HG02884 (cell line): Measurements from ENCODE around the gene MRPL52.
A peak's percentile ranks its signal among the peaks of the same experiment; 100 is the strongest.
"Not testable (repeated sequence)": the region's sequence is repeated elsewhere in the genome, so short reads cannot be mapped to it uniquely, and the experiment has no call there.

Experiments
- ATAC-seq: cut with Tn5 transposase; IDR thresholded peaks from one replicate; pipeline ENCODE4 v1.9.1; 2021; ENCODE audit warnings: mild to moderate bottlenecking, moderate library complexity; ENCODE audit not compliant: unreplicated experiment

The MRPL52 gene

GRCh38 chr14:22808388-22809209 lies 21.1 kb upstream of the MRPL52 start:
- no peak for ATAC-seq

- ATAC-seq: no peak
These were observed 18.0 kb upstream of the MRPL52 start for GRCh38 chr14:22811722-22812121.

DNA sequence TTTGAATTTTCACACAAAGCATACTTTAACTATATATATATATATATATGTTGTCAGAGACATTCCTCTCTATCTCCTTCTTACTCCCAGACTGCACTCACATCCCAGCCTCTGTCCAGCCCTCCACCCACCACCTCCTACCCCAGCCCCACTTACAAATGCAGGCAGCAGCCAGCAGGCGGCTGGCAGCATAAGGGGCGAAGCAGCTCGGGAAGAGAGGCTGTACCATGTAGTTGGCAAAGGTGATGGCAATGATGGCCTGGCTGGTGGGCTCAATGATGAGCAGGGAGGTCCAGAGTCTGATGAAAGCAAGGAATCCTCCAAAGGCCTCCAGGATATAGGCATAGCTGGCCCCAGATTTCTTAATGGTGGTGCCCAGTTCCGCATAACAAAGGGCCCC lies 16.9 kb upstream of the MRPL52 start:
- ATAC-seq: no peak

DNA sequence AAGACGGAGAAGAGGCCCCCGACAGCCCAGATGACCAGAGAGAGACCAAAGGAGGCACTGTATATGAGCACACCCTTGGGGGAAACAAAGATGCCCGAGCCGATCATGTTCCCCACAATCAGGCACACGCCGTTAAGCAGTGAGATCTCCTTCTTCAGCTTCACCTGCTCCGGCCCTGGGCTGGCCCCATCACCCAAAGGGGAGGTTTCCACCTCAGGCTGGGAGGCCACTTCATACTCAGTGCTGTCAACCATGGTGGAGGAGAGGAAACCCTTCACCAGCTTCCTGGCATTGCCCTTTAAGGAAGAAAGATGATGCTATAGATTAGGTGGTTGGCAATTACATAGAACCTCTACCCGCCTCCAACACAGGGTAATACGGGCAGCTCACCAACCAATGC lies 16.5 kb upstream of the MRPL52 start:
- ATAC-seq: no peak

DNA sequence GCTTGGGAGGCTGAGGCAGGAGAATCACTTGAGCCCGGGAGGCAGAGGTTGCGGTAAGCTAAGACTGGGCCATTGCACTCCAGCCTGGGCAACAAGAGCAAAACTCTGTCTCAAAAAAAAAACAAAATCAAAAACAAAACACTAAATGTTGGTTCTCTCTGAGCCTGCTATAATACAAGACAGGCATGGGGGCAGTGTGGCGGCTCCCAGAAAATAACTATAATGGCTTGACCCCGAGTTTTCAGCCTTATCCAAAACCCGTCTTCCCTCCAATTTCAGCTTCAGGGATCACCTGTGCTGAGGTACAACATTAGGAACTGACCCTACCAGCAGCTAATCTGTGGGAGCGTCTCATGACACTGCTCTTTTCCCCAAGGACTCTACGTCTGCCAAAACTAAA lies 15.3 kb upstream of the MRPL52 start:
- ATAC-seq: no peak

- ATAC-seq: no peak
These were observed 14.6 kb upstream of the MRPL52 start, which contains the start of gene SLC7A7 for GRCh38 chr14:22814941-22815713. Gene SLC7A7, minus strand, starts transcription at chr14:22815435. Its CDS starts 2,037 bp downstream, at chr14:22813398.

DNA sequence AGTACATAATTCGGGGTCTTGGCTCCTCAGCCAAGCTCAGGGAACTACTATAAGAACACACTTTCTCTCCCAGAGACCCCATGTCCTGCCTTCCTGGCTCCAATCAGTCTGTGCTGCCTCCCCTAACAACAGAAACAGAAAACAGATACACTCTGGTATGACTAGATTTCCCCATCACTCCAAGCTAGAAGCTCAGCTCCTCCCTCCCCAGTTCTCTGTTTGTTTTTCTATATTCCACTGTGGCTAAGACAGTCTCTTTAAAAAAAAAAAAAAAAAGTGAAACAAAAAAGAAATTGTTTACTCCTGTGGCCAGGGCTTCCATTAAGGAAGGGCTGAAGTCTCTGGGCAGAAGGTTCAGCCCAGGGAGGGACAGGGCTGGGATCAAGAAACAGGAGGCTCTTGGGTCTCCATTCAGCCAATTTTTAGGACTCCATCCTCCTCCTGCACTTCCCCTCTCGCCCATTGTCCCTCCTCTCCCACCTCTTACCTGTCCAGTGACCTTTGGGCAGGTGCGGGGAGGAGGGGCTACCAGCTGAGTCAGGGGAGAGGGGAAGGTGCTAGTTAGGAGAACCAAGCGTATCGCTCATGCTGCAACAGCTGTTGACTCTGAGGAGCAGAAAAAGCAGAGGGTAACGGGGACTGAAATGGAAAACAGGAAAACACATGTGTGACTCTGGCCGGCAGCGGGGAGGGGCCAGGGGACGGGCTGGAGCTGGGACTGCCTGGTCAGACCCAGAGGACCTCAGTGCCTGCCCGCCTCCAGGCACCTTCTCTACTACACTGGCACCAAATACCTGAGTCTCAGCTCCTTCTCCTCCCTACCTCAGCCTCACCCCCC lies 10.3 kb upstream of the MRPL52 start:
- ATAC-seq: no peak

DNA sequence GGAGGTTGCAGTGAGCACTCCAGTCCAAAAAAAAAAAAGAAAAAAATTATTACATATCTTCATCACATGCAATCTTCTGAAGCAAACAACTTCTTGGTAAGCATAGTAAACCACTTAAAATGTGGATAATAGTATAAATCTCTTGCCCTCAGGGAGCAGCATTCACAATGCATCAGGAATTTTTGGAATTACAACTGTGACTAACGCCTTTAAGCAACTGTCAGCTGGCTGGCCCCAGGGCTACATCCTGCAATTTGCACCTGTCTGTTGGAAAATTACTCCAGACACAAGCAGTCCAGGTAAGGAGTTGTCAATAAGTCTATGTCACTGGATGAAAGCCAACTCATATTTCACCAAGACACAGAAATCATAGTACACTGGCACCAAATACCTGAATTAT lies 9.0 kb upstream of the MRPL52 start:
- no peak for ATAC-seq

DNA sequence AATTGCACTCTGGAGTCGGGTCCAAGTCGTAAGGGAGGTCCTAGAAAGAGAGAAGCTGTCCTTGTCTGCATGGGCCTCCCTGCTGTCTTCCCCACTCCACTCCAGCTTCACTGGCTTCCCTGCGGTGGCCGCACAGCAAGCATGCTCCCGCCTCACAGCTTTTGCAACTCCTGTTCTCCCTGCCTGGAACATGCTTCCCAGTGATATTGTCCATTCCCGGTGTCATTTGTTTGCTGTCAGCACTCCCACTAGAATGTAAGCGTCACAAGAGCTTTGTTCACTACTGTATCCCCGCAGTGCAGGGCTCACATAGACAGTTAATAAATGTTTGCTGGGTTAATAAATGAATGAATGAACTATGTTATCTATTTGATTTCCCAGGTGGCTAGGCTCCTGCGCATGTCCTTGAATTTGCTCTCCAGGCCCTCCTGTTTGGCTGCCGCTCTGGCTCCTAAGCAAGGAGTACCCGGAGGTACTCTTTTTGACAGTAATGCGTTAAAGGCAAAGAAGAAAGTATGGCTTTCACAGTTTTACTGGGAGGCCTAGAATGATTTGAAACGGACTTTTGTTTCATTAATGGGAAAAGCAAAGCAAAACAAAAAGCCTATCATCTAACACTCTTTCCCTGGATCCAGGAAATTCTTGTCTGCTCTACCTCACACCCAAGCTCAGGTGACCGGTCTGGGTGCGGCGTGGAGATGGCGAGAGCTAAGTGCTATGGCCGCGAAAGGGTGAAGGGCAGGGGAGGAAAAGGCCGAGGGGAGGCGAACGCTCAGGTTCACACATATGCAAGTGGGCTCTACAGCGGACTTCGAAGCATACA lies 8.3 kb upstream of the MRPL52 start:
- ATAC-seq: no peak

GRCh38 chr14:22822016-22822570 lies 7.6 kb upstream of the MRPL52 start:
- no peak for ATAC-seq

- peak; percentile 45 for ATAC-seq
These were observed 7.1 kb upstream of the MRPL52 start for GRCh38 chr14:22822571-22823098.

DNA sequence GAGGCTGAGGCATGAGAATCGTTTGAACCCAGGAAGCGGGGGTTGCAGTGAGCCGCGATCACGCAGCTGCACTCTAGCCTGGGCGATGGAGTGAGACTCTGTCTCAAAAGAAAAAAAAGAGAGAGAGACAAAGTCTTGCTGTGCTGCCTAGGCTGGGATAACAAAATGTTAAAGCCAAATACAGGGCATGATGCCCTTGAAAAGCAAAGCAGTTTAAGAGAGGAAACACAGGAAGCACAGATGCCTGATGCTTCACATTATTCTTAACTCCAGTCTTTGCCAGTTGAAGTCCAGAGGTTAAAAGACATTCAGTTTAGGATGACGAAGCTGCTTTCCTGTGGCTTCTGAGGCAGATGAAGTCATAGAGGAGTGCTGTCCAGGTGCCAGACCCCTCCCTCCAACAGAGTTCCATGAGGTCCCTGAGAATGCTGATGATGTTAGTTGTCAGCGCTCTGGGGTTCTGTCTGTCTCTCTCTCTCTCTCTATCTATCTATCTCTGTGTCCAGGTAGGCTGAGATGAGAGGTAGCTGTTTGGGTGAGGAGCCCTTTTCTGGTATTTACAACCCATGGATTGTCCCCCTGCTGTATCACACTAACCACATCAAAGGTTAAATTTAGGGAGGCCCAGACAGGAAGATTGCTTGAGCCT lies 4.9 kb upstream of the MRPL52 start:
- no peak for ATAC-seq

DNA sequence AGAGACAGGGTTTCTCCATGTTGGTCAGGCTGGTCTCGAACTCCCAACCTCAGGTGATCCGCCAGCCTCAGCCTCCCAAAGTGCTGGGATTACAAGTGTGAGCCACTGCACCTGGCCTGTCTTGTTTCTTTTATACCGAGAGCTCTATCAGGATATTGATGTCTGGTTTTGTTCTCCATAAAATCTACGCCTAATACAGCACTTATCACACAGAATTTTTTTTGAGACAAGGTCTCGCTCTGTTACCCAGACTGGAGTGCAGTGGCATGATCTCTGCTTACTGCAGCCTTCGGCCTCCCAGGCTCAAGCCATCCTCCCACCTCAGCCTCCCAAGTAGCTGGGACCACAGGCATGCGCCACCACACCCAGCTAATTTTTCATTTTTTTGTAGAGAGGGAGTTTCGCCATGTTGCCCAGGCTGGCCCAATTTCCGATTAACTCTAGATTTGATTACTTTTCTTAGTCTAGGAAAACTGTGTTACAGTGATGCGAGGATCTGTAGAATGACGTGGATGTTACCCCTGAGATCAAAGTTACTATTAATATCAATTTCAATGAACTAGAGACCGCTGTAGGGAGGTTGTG lies 519 bp upstream of the MRPL52 start:
- ATAC-seq: not testable (repeated sequence)

DNA sequence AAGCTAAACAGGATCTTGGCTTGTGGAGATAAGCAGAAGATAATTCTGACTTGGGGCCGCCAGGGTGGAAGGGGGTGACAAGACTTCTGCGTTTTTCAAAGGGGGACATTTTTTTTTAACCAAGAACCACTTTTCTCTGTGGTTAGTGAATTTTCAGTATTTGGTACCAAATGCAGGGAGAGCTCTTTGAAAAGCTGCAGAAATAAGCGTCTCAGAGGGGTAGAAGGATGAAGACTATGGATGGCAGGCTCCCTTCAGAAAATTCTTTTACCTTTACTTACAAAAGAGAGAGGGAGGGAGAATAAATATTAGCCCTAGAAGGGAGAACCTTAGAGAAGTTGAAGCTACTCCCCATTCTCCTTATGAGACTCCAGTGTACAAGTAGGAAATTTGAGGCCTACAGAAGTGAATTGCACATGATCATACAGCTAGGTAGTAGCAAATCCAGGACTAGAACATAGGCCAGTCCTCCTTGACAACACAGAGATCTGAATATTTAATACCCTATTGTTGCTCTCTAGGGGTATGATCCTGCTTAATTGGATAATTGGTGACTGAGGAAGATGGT lies 840 bp downstream of the MRPL52 start:
- ATAC-seq: no peak

- ATAC-seq: no peak
These were observed 5.8 kb downstream of the MRPL52 start for GRCh38 chr14:22835505-22835904.

DNA sequence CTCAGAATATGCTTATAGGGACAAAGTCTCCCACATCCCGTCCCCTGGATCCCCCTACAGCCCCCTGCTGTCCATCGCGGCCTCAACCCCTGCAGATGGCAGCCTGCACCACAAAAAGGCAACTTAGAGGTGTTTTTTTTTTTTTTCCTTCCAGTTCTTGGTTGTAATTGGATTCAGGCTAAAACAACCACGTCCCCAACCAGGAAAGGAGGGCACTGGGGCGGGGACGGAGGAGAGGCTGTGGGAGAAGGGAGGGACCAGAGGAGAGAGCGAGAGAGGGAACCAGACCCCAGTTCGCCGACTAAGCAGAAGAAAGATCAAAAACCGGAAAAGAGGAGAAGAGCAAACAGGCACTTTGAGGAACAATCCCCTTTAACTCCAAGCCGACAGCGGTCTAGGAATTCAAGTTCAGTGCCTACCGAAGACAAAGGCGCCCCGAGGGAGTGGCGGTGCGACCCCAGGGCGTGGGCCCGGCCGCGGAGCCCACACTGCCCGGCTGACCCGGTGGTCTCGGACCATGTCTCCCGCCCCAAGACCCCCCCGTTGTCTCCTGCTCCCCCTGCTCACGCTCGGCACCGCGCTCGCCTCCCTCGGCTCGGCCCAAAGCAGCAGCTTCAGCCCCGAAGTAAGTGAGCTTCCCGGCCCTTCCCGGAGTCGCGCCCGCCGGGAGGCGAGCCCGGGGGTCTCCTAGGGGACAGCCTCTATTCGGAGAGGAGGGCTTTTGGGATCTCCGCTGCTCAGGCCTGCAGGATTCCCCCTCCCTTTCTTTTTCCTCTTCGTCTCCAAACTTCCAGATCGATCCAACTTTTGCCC lies 6.8 kb downstream of the MRPL52 start, which contains the start of gene MMP14:
TSS of gene MMP14 (plus strand) at position 285 of the 813 bp plus-strand sequence. CDS start at position 518, 233 bp downstream.
- ATAC-seq: no peak

- ATAC-seq: no peak
These were observed 7.5 kb downstream of the MRPL52 start for GRCh38 chr14:22837114-22837749.
